Esophagus squamous epithelium (tissue), 4 donors: Measurements from ENCODE around the gene TTC28.

Experiments
- CTCF ChIP-seq, 6 experiments: fragments of 450-650 bp in 4 of 6; fragments of 200-600 bp in 2 of 6; sonication (generic) in 2 of 6; IDR thresholded peaks; one replicate each; pipeline ENCODE4 v1.5.1; 2016 to 2019; ENCODE audit warnings: antibody characterized with exemption in 6 of 6, mild to moderate bottlenecking in 4 of 6, moderate library complexity in 4 of 6
- POLR2A ChIP-seq, 4 donors: fragments of 450-650 bp; IDR thresholded peaks; one replicate each; pipeline ENCODE4 v1.6.1; 2017; ENCODE audit warnings: antibody characterized with exemption in 4 of 4, mild to moderate bottlenecking in 4 of 4, moderate library complexity in 3 of 4

GRCh38 chr22:28027453-28028448, 651.9 kb downstream of the TTC28 start:
- TF ChIP-seq CTCF (IDR thresholded peaks at IDR 0.05) = no peak
- no peak for TF ChIP-seq POLR2A (IDR thresholded peaks at IDR 0.05)
